T follicular helper cell (primary cell): ENCODE measurements around the gene TMEM30A.

Source experiments
- DNase-seq: peaks from one replicate; pipeline ENCODE4 v3.0.0-alpha.2; 2020; ENCODE audit warnings: low read depth

Gene TMEM30A

GRCh38 chr6:75215291-75215690, 69.3 kb downstream of the TMEM30A start:
- DNase-seq, result no peak

DNA sequence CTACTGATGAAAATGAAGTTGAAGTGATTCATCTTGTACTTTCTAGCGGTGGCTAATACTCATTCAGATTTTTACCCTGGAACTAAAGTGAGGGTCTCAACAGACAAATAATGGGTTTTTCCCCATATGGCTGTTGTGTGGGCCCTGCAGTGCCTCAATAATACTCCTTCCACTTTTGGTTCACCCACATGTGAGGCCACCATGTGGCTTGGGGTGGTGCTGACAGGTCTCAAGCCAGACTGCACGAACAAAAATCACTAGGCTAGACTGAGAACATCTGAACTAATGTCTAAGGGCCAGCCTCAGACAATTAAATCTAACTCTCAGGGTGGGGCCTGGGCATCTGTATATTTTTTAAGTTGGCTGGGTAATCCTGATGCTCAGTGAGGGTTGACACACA, 70.9 kb downstream of the TMEM30A start:
- DNase-seq, result no peak

DNA sequence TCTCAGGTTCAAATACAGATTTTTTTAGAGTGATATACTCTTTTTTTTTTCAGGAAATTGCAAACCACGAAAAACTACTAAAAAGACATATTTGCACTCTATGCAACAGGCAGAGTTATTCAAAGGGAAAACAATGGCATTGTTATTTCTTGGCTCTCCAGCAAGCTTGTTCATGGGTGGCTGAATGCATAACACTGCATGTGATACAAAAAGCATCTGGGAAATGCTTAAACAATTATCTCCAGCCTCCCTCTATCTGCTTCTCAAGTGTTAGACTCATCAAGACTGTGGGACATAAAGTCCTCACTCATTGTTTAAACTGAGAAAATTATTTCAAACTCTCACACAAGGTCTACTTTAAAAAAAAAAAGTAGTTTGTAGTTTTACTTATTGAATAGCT, 71.5 kb downstream of the TMEM30A start:
- DNase-seq, result no peak

GRCh38 chr6:75211920-75212590, 72.5 kb downstream of the TMEM30A start:
- DNase-seq, result no peak

- peak; percentile 40 for DNase-seq
Measured at GRCh38 chr6:75210885-75211739, 73.5 kb downstream of the TMEM30A start.

DNA sequence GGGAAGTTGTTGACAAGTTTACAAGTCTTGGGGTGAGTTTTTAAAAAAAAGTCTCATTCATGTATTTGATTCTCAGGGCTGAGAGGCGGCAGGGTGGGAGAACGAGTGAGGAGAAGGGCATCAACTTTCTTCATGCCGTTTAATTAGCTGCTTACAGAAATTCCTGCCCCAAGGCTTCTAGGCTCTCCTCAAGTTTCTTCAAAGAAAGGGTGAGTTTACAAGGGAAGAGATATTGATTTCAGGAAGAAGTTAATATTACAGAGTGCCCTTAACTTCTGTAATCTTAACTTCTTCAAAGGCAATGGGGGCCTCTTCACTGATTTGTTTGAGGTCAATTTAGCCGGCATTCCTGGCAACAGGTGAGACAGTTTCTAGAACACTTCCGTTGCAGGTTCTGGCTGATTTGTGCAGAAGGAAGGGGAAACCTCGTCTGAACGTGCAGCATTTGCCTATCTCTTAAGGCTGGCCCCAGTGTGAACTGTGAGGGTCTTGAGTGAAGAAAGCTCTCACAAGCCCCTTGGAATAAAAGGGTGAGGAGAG, 75.3 kb downstream of the TMEM30A start:
- DNase-seq, result no peak

- DNase-seq, result peak; percentile 72
Measured at GRCh38 chr6:75208298-75209183, 76.1 kb downstream of the TMEM30A start.

- DNase-seq, result no peak
Measured at GRCh38 chr6:75206576-75207342, 77.8 kb downstream of the TMEM30A start.

DNA sequence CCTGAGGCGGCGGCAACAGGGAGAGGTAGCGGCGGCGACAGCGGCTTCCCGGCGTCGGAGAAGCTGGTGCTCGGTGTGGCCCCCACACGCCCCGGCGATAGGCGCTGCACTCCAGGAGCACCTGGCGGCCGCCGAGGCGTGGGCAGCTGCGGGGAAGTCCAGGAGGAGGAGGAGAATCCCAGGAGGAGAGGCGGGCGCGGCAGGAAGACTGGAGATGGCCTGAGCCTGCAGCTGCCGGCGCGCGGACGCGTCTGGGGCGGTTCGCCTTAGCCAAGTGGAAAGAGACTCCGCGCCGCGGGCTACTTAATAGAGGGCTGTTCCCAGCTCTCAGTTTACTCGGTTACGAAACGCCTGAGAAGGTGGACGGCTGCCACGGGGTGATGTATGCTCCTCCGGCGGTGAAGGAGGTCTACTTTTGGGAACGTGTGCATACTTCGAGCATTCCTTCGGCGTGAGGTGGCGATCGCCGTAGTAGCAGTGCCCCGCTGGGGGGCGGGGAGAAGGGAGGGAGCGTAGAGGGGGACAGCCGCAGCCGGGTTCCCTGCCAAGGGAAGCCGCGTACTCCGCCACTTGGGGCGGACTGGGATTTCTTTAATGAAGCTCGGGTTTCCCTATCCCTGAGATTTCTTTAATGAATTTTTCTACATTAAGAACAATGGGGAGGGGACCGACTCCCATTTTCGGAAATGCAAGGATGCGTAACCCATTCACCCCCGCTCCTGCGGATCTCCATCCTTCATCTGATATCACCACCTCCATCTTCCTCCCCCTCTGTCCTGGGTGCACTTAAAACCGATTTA, 78.6 kb downstream of the TMEM30A start, which contains the start of gene COL12A1:
TSS of gene COL12A1 (minus strand) at position 278 of the 800 bp plus-strand sequence. CDS start 3,261 bp downstream, outside the sequence.
- no peak for DNase-seq

GRCh38 chr6:75204959-75205775, 79.4 kb downstream of the TMEM30A start:
- no peak for DNase-seq

GRCh38 chr6:75204217-75204958, 80.2 kb downstream of the TMEM30A start:
- DNase-seq, result no peak

- DNase-seq, result no peak
Measured at GRCh38 chr6:75203721-75204120, 80.9 kb downstream of the TMEM30A start.
